K562 (cell line): Measurements from ENCODE around the gene HOXD9. TPM values are rescaled to one million over a fixed set of nuclear protein-coding genes. Genes with fewer than 3 reads are reported as not detected.

Experiments
- ARID1B ChIP-seq: fragments of 450-650 bp; IDR thresholded peaks from 2 replicates; pipeline ENCODE4 v1.6.1; 2016; ENCODE audit warnings: antibody characterized with exemption, mild to moderate bottlenecking, inconsistent platforms
- ATF7 ChIP-seq: fragments of 450-650 bp; IDR thresholded peaks from 2 replicates; pipeline ENCODE4 v1.7.1; 2014; ENCODE audit warnings: mild to moderate bottlenecking, moderate library complexity
- BRD4 ChIP-seq: fragments of 200-600 bp; sonication (generic); IDR thresholded peaks from 2 replicates; pipeline ENCODE4 v1.6.1; 2017; ENCODE audit warnings: inconsistent platforms
- CBFB ChIP-seq: sonication (generic); formaldehyde crosslinking; IDR thresholded peaks from 2 replicates; pipeline ENCODE4 v1.4.0; 2020; ENCODE audit warnings: mild to moderate bottlenecking, missing genetic modification reagents
- CC2D1A ChIP-seq: fragments of 450-650 bp; IDR thresholded peaks from 2 replicates; pipeline ENCODE4 v1.6.1; 2017; ENCODE audit warnings: mild to moderate bottlenecking
- DIDO1 ChIP-seq: fragments of 450-650 bp; IDR thresholded peaks from 2 replicates; pipeline ENCODE4 v1.6.1; 2016; ENCODE audit warnings: low read depth, missing biosample characterization, missing genetic modification characterization
- ELF1 ChIP-seq: fragments of 200-800 bp; sonication (Bioruptor generic); IDR thresholded peaks from 2 replicates; pipeline ENCODE4 v1.6.1; 2016; ENCODE audit warnings: missing genetic modification characterization, missing compliant biosample characterization
- ETV6 ChIP-seq, 3 experiments: fragments of 150-350 bp in 1 of 3; sonication (generic) in 1 of 3; formaldehyde crosslinking in 1 of 3; IDR thresholded peaks; 2 replicates each; pipeline versions ENCODE4 v1.6.1 to v1.8.0; 2014 to 2022; ENCODE audit warnings: borderline replicate concordance in 2 of 3, low read depth in 2 of 3, antibody characterized with exemption in 1 of 3, low read length in 1 of 3, mild to moderate bottlenecking in 1 of 3, missing genetic modification reagents in 1 of 3
- KLF1 ChIP-seq: fragments of 450-650 bp; IDR thresholded peaks from 2 replicates; pipeline ENCODE4 v1.6.1; 2016; ENCODE audit warnings: missing genetic modification characterization, missing compliant biosample characterization
- LARP7 ChIP-seq: fragments of 450-650 bp; IDR thresholded peaks from 2 replicates; pipeline ENCODE4 v1.6.1; 2016
- MBD2 ChIP-seq: sonication (generic); IDR thresholded peaks from 2 replicates; pipeline ENCODE4 v1.6.1; 2016; ENCODE audit warnings: low read depth, borderline replicate concordance
- PHB ChIP-seq: fragments of 250-450 bp; sonication (Bioruptor Pico); IDR thresholded peaks from 2 replicates; pipeline ENCODE4 v1.5.0; 2021
- PHF8 ChIP-seq: fragments of 200-600 bp; sonication (generic); IDR thresholded peaks from 2 replicates; pipeline ENCODE4 v1.6.1; 2012; ENCODE audit warnings: mixed run types, mild to moderate bottlenecking, inconsistent platforms, low read length, moderate library complexity, borderline replicate concordance
- SIN3A ChIP-seq, 2 experiments: fragments of 150-350 bp in 1 of 2; IDR thresholded peaks; 2 replicates each; pipeline ENCODE4 v1.6.1; 2011 to 2016; ENCODE audit warnings: borderline replicate concordance in 2 of 2, low read depth in 2 of 2, low read length in 2 of 2, mild to moderate bottlenecking in 2 of 2, moderate library complexity in 2 of 2; ENCODE audit not compliant: control insufficient read depth in 1 of 2
- TAF15 ChIP-seq: fragments of 200-400 bp; formaldehyde crosslinking; IDR thresholded peaks from 2 replicates; pipeline ENCODE4 v1.6.1; 2017; ENCODE audit warnings: mild to moderate bottlenecking, low read depth, low read length, moderate library complexity
- ZNF134 ChIP-seq: fragments of 250-450 bp; sonication (Bioruptor Pico); conservative IDR thresholded peaks from 2 replicates; pipeline ENCODE4 v1.4.0; 2020
- ZNF431 ChIP-seq: sonication (generic); formaldehyde crosslinking; IDR thresholded peaks from 2 replicates; pipeline ENCODE4 v1.8.0; 2022; ENCODE audit warnings: mild to moderate bottlenecking, missing genetic modification reagents
- ZNF444 ChIP-seq: fragments of 250-450 bp; sonication (Bioruptor Pico); IDR thresholded peaks from 2 replicates; pipeline ENCODE4 v1.4.0; 2020; ENCODE audit warnings: mild to moderate bottlenecking, moderate library complexity
- ZNF764 ChIP-seq: fragments of 250-450 bp; sonication (Bioruptor Pico); IDR thresholded peaks from 2 replicates; pipeline ENCODE4 v1.4.0; 2020; ENCODE audit warnings: low read depth, mild to moderate bottlenecking, moderate library complexity
- polyA plus RNA-seq, 8 experiments: library from polyadenylated mRNA; depleted of rRNA in 4 of 8; stranded (reverse) in 5 of 8; unstranded in 3 of 8; fragments of >200 nt; fragmentation: Nextera tagmentation in 2 of 8; fragmentation: Illumina TruSeq in 1 of 8; extraction: Ambion mirVana in 2 of 8; extraction: Trizol in 1 of 8; gene quantifications; 2 replicates each; pipeline versions ENCODE4 v1.2.1 to v1.2.3, GENCODE V29; 2011 to 2014; ENCODE audit warnings: inconsistent platforms in 1 of 8, missing spikeins in 1 of 8
- total RNA-seq, 7 experiments: library from RNA; depleted of rRNA in 6 of 7; stranded (reverse); fragments of >200 nt in 6 of 7; fragmentation: Illumina TruSeq in 2 of 7; extraction: Trizol in 2 of 7; gene quantifications; 2 replicates each; pipeline versions ENCODE4 v1.2.1 to v1.2.3, GENCODE V29; 2011 to 2021; ENCODE audit warnings: low replicate concordance in 1 of 7
- TF ChIP-seq, protein P1 (sequence below), 2 experiments: fragments of 150-350 bp in 1 of 2; IDR thresholded peaks; 2 replicates each; pipeline ENCODE4 v1.6.1; 2012 to 2016; ENCODE audit warnings: low read depth in 2 of 2, low read length in 2 of 2, mild to moderate bottlenecking in 1 of 2, moderate library complexity in 1 of 2
- TF ChIP-seq, protein P2 (sequence below): sonication (generic); formaldehyde crosslinking; IDR thresholded peaks from 2 replicates; pipeline ENCODE4 v1.8.0; 2023; ENCODE audit warnings: mild to moderate bottlenecking, missing genetic modification reagents

The HOXD9 gene
- total and polyA plus RNA-seq, 9 of the 15 experiments (the other 6 are each of a cell fraction or from before 2014, with no cell fraction given), result not detected

DNA sequence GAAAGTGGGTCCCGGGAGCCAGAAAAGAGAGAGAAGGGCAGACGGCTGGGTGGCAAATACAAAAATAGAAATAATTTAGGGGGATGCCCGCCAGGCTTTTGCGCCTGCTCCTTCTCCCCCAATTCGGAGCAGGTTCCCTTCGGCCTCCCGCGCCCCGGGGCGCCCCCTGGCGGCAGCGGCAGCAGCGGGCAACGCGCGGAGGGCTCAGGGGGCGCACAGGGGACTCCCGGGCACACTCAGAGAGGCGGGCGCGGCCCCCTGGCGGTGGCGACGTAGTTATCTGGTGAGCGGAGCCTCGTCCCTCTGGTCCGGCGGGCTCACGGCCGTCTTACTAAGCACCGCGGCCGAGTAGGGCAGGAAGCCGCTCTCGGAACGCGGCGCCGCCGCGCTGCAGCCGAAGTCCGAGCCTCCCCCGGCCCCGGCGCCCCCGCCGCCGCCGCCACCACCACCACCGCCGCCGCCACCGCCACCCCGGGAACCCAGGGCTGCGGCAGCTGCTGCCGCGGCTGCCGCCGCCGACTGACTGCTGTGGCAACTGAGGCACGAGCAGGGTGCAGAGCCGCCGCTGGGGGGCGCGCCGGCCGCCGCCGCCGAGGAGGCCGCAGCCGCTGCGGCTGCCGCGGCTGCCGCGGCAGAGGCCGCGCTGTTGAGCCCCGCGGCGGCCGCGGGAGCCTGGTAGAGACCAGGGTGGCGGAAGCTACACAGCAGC lies 42.5 kb upstream of the HOXD9 start (continued):
- TF ChIP-seq, protein P1, sequence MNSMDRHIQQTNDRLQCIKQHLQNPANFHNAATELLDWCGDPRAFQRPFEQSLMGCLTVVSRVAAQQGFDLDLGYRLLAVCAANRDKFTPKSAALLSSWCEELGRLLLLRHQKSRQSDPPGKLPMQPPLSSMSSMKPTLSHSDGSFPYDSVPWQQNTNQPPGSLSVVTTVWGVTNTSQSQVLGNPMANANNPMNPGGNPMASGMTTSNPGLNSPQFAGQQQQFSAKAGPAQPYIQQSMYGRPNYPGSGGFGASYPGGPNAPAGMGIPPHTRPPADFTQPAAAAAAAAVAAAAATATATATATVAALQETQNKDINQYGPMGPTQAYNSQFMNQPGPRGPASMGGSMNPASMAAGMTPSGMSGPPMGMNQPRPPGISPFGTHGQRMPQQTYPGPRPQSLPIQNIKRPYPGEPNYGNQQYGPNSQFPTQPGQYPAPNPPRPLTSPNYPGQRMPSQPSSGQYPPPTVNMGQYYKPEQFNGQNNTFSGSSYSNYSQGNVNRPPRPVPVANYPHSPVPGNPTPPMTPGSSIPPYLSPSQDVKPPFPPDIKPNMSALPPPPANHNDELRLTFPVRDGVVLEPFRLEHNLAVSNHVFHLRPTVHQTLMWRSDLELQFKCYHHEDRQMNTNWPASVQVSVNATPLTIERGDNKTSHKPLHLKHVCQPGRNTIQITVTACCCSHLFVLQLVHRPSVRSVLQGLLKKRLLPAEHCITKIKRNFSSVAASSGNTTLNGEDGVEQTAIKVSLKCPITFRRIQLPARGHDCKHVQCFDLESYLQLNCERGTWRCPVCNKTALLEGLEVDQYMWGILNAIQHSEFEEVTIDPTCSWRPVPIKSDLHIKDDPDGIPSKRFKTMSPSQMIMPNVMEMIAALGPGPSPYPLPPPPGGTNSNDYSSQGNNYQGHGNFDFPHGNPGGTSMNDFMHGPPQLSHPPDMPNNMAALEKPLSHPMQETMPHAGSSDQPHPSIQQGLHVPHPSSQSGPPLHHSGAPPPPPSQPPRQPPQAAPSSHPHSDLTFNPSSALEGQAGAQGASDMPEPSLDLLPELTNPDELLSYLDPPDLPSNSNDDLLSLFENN (IDR thresholded peaks at IDR 0.05; ENCODE audit: low read depth in 2 of 2, low read length in 2 of 2), result no peak
- TF ChIP-seq LARP7, result no peak
- TF ChIP-seq ZNF764 (CRISPR knock-in tag), result no peak
- no peak for TF ChIP-seq PHB (CRISPR knock-in tag)
- no peak for TF ChIP-seq ELF1 (tag)
- no peak for TF ChIP-seq MBD2
- no peak for TF ChIP-seq SIN3A (IDR thresholded peaks at IDR 0.05; ENCODE audit: borderline replicate concordance in 2 of 2, control insufficient read depth in 1 of 2, low read depth in 2 of 2, low read length in 2 of 2)
- TF ChIP-seq ETV6 (IDR thresholded peaks at IDR 0.05; ENCODE audit: borderline replicate concordance in 1 of 2, low read depth in 2 of 2, low read length in 1 of 2), result no peak
- no peak for TF ChIP-seq ETV6 (CRISPR knock-in tag; IDR thresholded peaks at IDR 0.05; ENCODE audit: borderline replicate concordance)
- TF ChIP-seq ZNF431, result no peak
- TF ChIP-seq, protein P2, sequence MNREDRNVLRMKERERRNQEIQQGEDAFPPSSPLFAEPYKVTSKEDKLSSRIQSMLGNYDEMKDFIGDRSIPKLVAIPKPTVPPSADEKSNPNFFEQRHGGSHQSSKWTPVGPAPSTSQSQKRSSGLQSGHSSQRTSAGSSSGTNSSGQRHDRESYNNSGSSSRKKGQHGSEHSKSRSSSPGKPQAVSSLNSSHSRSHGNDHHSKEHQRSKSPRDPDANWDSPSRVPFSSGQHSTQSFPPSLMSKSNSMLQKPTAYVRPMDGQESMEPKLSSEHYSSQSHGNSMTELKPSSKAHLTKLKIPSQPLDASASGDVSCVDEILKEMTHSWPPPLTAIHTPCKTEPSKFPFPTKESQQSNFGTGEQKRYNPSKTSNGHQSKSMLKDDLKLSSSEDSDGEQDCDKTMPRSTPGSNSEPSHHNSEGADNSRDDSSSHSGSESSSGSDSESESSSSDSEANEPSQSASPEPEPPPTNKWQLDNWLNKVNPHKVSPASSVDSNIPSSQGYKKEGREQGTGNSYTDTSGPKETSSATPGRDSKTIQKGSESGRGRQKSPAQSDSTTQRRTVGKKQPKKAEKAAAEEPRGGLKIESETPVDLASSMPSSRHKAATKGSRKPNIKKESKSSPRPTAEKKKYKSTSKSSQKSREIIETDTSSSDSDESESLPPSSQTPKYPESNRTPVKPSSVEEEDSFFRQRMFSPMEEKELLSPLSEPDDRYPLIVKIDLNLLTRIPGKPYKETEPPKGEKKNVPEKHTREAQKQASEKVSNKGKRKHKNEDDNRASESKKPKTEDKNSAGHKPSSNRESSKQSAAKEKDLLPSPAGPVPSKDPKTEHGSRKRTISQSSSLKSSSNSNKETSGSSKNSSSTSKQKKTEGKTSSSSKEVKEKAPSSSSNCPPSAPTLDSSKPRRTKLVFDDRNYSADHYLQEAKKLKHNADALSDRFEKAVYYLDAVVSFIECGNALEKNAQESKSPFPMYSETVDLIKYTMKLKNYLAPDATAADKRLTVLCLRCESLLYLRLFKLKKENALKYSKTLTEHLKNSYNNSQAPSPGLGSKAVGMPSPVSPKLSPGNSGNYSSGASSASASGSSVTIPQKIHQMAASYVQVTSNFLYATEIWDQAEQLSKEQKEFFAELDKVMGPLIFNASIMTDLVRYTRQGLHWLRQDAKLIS (CRISPR knock-in tag), result no peak
- TF ChIP-seq ZNF134 (CRISPR knock-in tag), result no peak
- TF ChIP-seq DIDO1 (tag), result no peak
- TF ChIP-seq KLF1 (tag), result no peak
- TF ChIP-seq ARID1B, result no peak
- TF ChIP-seq BRD4, result no peak
- TF ChIP-seq CC2D1A, result no peak
- 0 out of 2 replicates have a peak, but pooled peaks have one; percentile 15 for TF ChIP-seq ATF7
- no peak; the same call in 1 of the 2 replicates for TF ChIP-seq PHF8
- no peak for TF ChIP-seq TAF15
- no peak for TF ChIP-seq CBFB
- TF ChIP-seq ZNF444 (CRISPR knock-in tag), result no peak
